DMS53 (cell line): ENCODE measurements around the gene RARRES1.
A peak's percentile ranks its signal among the peaks of the same experiment; 100 is the strongest.

Experiments
- DNase-seq: peaks from one replicate; lab custom pipeline; 2025; lab: John Stamatoyannopoulos, UW

The RARRES1 gene

GRCh38 chr3:158765518-158766205, 33.4 kb upstream of the RARRES1 start:
- peak; percentile 1 for DNase-seq

GRCh38 chr3:158763421-158763820, 31.2 kb upstream of the RARRES1 start:
- no peak for DNase-seq

DNA sequence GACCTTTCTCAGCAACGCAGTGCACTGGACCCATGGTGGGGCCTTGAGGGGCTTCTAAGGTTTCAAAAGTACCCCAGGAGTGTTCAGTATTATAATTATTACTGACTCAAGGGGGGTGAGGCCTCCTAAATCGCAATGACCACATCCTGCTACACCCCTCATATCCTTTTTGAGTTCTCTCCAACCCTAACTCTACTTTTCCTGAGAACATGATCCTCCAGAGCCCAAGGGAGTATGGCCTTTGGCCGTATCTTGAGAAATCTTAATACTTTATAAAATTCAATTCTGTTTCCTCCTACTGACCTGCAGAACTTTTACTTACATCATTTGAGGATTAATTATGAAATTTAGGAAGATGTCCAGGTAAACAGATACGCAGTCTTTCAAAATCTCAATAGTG, 30.4 kb upstream of the RARRES1 start:
- DNase-seq: no peak

DNA sequence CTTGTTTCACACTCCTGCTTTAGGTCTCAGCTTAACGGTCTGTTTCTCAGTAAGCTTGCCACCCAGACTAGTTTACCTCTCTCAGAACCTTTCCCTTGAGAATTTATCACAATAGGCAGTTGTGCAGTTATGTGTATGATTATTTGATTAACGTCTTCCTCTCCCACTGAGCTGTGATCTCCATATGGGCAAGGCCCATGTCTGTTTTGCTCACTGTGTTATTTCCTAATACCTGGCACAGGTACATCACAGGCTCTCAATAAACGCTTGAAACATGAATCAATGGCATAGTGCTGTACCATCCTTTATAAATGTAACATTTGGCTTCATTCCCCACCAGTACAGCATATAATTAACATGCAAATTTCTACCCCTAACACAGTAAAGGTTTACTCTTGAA, 29.1 kb upstream of the RARRES1 start:
- no peak for DNase-seq

DNA sequence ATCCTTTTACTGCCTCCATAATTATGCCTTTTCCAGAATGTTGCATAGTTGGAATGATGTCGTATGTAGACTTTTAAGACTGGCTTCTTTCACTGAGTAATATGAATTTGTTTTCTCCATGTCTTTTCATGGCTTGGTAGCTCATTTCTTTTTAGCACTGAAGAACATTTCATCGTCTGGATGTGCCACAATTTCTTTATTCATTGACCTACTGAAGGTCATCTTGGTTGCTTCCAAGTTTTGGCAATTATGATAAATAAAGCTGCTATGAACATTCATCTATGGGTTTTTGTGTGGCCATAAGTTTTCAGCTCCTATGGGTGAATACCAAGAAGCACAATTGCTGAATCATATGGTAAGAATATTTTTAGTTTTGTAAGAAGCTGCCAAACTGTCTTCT, 23.2 kb upstream of the RARRES1 start:
- DNase-seq: no peak

DNA sequence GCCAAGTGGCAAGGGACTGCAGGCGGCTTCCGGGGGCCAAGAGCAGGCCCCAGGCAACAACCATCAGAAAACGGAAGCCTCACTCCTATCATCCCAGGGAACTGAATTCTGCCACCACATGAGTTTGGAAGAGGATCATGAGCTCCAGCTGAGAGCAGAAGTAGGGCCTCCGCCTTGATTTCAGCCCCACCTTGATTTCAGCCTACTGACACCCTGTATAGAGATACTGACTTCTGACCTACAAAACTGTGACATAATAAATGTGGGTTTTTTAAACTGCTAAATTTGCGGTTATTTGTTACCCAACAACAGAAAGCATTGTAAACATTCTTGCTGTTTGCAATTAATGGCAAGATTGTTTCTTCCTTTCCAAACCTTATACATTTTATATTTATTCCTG, 21.6 kb upstream of the RARRES1 start:
- DNase-seq: no peak

DNA sequence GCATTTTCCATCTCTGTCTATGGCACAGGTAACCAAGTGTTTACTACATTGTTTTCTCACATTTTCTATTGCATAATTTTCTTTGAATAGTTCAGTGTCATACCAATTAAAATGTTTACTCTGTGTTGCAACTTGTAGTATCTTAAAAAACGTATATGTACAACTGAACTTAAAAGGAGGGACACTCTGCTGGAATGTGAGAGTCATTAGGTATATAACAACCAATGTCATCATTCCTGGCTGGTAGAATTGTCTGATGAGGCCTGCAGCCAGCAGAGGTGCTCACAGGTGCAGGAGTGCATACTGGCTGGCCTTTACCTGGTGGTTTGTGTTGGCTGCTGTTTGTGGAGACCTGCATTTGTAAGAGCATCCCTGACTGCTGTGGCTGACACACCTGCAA, 19.1 kb upstream of the RARRES1 start:
- DNase-seq: no peak

- no peak for DNase-seq
Measured at GRCh38 chr3:158750016-158750415, 17.8 kb upstream of the RARRES1 start.

DNA sequence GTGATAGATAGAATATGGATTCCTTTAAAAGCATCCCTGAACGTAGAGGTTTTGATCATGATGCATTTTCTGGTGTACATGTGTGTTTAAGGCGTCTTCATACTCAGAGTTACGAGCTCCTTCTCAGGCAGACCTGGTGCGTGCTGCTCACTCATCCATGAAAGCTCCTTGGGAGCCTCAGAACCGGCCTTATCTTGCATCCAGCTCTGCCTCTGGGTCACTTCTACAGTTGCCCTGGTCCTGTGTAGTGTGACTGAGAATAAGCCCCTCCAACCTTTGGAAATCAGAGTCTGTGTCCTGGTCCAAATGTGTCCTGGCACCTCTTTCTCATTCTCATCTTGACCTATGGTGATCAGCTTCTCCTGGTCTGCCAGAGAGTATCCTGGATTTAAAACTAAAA, 17.3 kb upstream of the RARRES1 start:
- DNase-seq: no peak

- no peak for DNase-seq
Measured at GRCh38 chr3:158748237-158748828, 16.1 kb upstream of the RARRES1 start.

- DNase-seq: no peak
Measured at GRCh38 chr3:158747417-158747816, 15.2 kb upstream of the RARRES1 start.

DNA sequence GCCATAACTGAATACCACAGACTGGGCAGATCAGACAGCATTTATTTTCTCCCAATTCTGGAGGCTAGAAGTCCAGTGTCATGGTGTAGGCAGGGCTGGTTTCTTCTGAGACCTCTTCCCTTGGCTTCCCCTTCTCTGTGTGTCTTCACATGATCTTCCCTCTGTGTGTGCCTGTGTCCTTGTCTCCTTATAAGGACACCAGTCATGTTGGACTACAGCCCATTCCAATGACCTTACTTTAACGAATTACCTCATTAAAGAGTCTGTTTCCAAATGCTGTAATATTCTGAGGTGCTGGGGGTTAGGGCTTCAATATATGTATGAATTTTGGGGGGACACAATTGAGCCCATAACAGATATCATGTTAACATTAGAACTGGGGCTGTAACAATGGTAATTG, 13.3 kb upstream of the RARRES1 start:
- no peak for DNase-seq

- no peak for DNase-seq
Measured at GRCh38 chr3:158744567-158745288, 12.5 kb upstream of the RARRES1 start.

DNA sequence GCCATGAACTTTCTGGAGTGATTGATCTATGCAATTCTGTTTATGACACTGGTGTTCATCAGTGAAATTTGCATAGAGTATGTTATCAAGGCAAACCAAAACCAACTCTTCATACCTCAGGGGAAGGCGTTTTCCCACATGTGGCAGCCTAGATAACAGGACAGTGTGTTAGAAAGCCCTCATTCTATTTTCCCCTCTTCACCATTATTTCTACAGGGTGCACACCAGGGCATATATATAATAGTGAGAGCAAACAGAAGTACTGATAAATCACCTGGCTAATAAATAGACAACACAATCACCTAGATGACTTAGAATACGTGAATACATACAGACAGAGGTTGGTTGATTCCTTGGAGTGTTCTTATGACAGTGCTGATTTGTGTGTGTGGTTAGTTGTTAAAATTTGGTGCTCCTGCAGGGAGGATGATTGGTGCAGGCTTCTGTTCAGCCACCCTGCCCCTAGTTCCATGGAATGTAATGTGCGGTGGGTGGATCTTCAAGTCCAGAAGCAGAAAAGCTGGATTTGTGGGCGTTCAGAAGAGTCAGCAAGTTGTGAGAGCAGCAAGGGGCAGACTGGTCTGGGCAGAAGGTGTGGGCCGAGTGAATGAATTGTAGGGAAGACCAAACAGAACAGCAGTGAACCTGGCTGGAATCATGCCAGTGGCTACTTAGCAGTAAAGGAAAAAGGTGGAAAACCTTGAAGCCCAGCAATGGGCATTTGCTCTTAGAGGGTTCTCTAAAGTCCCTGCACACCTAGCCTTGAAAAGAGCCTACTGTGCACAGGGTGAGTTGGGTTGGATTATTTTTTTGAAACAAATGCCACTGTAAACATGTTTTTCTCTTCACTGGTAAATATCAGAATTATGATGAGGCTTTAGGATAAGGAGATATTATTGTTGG, 11.7 kb upstream of the RARRES1 start:
- DNase-seq: no peak

GRCh38 chr3:158742871-158743663, 10.8 kb upstream of the RARRES1 start:
- DNase-seq: peak; percentile 10

- no peak for DNase-seq
Measured at GRCh38 chr3:158739661-158740060, 7.4 kb upstream of the RARRES1 start.

DNA sequence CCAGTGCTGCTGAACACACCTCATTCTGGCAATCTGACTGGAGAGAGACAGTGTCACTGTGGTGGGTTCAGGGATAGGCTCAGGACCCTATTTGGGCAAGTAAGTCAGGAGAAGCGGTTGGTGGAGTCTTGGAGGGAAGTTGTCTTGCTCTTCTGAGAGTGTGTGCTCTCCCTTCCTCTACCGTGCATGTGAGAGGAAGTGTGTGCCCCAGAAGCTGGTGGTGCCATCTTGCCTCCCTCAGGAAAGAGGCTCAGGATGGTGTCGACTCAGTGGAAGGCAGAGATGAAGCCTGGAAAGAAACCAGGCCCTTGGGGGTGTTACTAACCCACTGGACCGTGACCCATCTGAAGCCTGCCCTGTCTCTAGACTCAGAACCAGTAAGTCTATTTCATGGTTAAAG, 6.8 kb upstream of the RARRES1 start:
- no peak for DNase-seq

GRCh38 chr3:158738653-158739052, 6.4 kb upstream of the RARRES1 start:
- DNase-seq: no peak

GRCh38 chr3:158737976-158738615, 5.8 kb upstream of the RARRES1 start:
- DNase-seq: no peak

DNA sequence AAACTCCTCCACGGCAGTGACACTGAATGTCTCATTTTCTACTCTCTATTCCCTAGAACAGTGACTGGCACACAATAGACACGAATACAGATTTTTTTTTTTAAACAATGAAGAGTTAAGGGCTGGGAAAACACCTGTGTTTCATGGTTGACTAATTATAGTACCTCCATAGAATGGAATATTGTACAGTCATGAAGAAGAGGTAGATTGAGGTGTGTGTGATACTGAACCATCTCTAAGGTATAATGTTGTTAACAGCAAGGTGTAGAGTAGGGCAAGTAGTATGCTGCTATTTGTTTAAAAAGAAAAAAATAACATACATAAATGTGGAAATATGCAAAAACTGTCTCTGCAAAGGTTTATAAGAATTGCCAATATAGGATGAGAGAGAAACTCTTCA, 5.2 kb upstream of the RARRES1 start:
- no peak for DNase-seq
